Measurements from ENCODE around the gene DDX60. TPM values are rescaled to one million over a fixed set of nuclear protein-coding genes. Genes with fewer than 3 reads are reported as not detected.

DDX60 gene
- total and polyA plus RNA-seq, 10 of the 15 experiments (the other 5 are each of a cell fraction or from before 2014, with no cell fraction given) = 2.7 to 28.4 (median 6.3) TPM

GRCh38 chr4:168274871-168275270 lies 43.7 kb downstream of the DDX60 start:
- no peaks in the 10 kb centered on the region for H3K79me2 ChIP-seq (ENCODE audit: control insufficient read depth, insufficient read depth, low read length)
- in situ Hi-C loops (cut with MboI) = no loop called here
- no peak overlapping the region for H2AFZ ChIP-seq (ENCODE audit: control insufficient read depth, low read depth, low read length)
- ATAC-seq (no peak), DNase-seq (ENCODE audit: low read depth, low spot score) (no peak), FAIRE-seq (no peak)
- SMC1A ChIA-PET (ENCODE audit: uncharacterized antibody, unreplicated experiment) = interaction anchor here (1.1 to 1.2 kb wide), 2 partner anchors 8 to 27 kb away, joined by 3 read pairs; no protein-coding TSS in a partner anchor
- RAD21 ChIA-PET (ENCODE audit: unreplicated experiment) = no interaction called here
- BruUV-seq (replicated peaks) = no TSS peak
- WGBS (ENCODE audit: insufficient coverage, insufficient replicate concordance, low lambda C conversion rate, missing lambda C conversion rate) = 96% methylated on average over 1 of the region's 1 CpG
- H3K27ac ChIP-seq (ENCODE audit: control insufficient read depth, insufficient read depth) = no peak overlapping the region
- H3K9ac ChIP-seq (ENCODE audit: control insufficient read depth, insufficient read depth, low read length) = no peak overlapping the region
- CTCF ChIA-PET = no interaction called here
- no peaks in the 10 kb centered on the region for H3K4me1 ChIP-seq (ENCODE audit: control insufficient read depth, insufficient read depth, low read length)
- intact Hi-C loops (cut with micrococcal nuclease; ENCODE audit: unreplicated experiment) = no loop called here
- H3K27me3 ChIP-seq (replicated peaks in 1 of 2; ENCODE audit: control insufficient read depth in 2 of 2, insufficient read depth in 2 of 2, low read length in 1 of 2) = no peaks in the 10 kb centered on the region
- POLR2A ChIA-PET = no interaction called here
- no peak overlapping the region for H3K4me2 ChIP-seq (ENCODE audit: control insufficient read depth, insufficient read depth)
- H3K9me3 ChIP-seq (replicated peaks; ENCODE audit: control insufficient read depth, insufficient read depth, low read length) = no peaks in the 10 kb centered on the region
- no peaks in the 10 kb centered on the region for H4K20me1 ChIP-seq (ENCODE audit: control insufficient read depth, insufficient read depth)
- no peak overlapping the region for H3K4me3 ChIP-seq
- no peaks in the 10 kb centered on the region for H3K36me3 ChIP-seq (ENCODE audit: control insufficient read depth in 2 of 2, insufficient read depth in 2 of 2, low read length in 1 of 2)
- no peak for TF ChIP-seq MTA3 (IDR thresholded peaks at IDR 0.05; ENCODE audit: borderline replicate concordance, low read length)
- TF ChIP-seq, protein P1, sequence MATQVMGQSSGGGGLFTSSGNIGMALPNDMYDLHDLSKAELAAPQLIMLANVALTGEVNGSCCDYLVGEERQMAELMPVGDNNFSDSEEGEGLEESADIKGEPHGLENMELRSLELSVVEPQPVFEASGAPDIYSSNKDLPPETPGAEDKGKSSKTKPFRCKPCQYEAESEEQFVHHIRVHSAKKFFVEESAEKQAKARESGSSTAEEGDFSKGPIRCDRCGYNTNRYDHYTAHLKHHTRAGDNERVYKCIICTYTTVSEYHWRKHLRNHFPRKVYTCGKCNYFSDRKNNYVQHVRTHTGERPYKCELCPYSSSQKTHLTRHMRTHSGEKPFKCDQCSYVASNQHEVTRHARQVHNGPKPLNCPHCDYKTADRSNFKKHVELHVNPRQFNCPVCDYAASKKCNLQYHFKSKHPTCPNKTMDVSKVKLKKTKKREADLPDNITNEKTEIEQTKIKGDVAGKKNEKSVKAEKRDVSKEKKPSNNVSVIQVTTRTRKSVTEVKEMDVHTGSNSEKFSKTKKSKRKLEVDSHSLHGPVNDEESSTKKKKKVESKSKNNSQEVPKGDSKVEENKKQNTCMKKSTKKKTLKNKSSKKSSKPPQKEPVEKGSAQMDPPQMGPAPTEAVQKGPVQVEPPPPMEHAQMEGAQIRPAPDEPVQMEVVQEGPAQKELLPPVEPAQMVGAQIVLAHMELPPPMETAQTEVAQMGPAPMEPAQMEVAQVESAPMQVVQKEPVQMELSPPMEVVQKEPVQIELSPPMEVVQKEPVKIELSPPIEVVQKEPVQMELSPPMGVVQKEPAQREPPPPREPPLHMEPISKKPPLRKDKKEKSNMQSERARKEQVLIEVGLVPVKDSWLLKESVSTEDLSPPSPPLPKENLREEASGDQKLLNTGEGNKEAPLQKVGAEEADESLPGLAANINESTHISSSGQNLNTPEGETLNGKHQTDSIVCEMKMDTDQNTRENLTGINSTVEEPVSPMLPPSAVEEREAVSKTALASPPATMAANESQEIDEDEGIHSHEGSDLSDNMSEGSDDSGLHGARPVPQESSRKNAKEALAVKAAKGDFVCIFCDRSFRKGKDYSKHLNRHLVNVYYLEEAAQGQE (IDR thresholded peaks at IDR 0.05; ENCODE audit: low read depth, low read length) = no peak
- no peak for TF ChIP-seq TBL1XR1 (IDR thresholded peaks at IDR 0.05; ENCODE audit: low read depth, low read length)
- no peak for TF ChIP-seq MAX (IDR thresholded peaks at IDR 0.05; ENCODE audit: low read depth, low read length)
- no peak for TF ChIP-seq RBBP5 (conservative IDR thresholded peaks at IDR 0.05)
- no peak for TF ChIP-seq HCFC1 (IDR thresholded peaks at IDR 0.05; ENCODE audit: low read length)
- TF ChIP-seq PML (IDR thresholded peaks at IDR 0.05; ENCODE audit: low read length) = no peak
- TF ChIP-seq POLR2A (IDR thresholded peaks at IDR 0.05; ENCODE audit: low read depth, low read length) = no peak
- no peak for TF ChIP-seq TCF12 (IDR thresholded peaks at IDR 0.05; ENCODE audit: low read depth, low read length)
- TF ChIP-seq NR2C1 (IDR thresholded peaks at IDR 0.05) = no peak
- no peak for TF ChIP-seq ZNF207 (IDR thresholded peaks at IDR 0.05; ENCODE audit: borderline replicate concordance)
- TF ChIP-seq MYC (IDR thresholded peaks at IDR 0.05; ENCODE audit: insufficient read depth, insufficient read length, insufficient replicate concordance, low read length, severe bottlenecking) = no peak
- no peak for TF ChIP-seq POU2F2 (IDR thresholded peaks at IDR 0.05; ENCODE audit: borderline replicate concordance, low read depth, low read length)
- no peak for TF ChIP-seq PRDM15 (CRISPR knock-in tag; IDR thresholded peaks at IDR 0.05)
- TF ChIP-seq MEF2B (IDR thresholded peaks at IDR 0.05; ENCODE audit: partially characterized antibody, poor library complexity, severe bottlenecking) = no peak
- TF ChIP-seq IKZF1 (conservative IDR thresholded peaks at IDR 0.05) = no peak
- TF ChIP-seq SREBF1 (IDR thresholded peaks at IDR 0.05; ENCODE audit: low read length) = no peak
